GM20431 (cell line): Measurements from ENCODE around the gene CLASRP.

ENCODE experiments used
- in situ Hi-C: fragments of 300-500 bp; cut with MseI, MboI; formaldehyde crosslinking; loops from one replicate; pipeline ENCODE4 v1.15.0; 2020; ENCODE audit warnings: low sequenced_read_pairs; ENCODE audit not compliant: unreplicated experiment

The CLASRP gene

GRCh38 chr19:45079063-45079910, 40.4 kb downstream of the CLASRP start, which contains the start of gene GEMIN7:
TSS of gene GEMIN7 (plus strand) at chr19:45079260. CDS start at chr19:45090115, 10,855 bp downstream.
- in situ Hi-C loops: no loop called here

- in situ Hi-C loops: no loop called here
Measured at GRCh38 chr19:45079911-45080370, 41.1 kb downstream of the CLASRP start.

- in situ Hi-C loops: no loop called here
Measured at GRCh38 chr19:45082170-45082569, 43.3 kb downstream of the CLASRP start.

- in situ Hi-C loops: no loop called here
Measured at GRCh38 chr19:45086480-45086879, 47.6 kb downstream of the CLASRP start.

- in situ Hi-C loops: no loop called here
Measured at GRCh38 chr19:45087531-45087930, 48.7 kb downstream of the CLASRP start.

GRCh38 chr19:45090034-45090433, 51.2 kb downstream of the CLASRP start:
- in situ Hi-C loops: no loop called here

- in situ Hi-C loops: no loop called here
Measured at GRCh38 chr19:45090606-45091005, 51.8 kb downstream of the CLASRP start.

DNA sequence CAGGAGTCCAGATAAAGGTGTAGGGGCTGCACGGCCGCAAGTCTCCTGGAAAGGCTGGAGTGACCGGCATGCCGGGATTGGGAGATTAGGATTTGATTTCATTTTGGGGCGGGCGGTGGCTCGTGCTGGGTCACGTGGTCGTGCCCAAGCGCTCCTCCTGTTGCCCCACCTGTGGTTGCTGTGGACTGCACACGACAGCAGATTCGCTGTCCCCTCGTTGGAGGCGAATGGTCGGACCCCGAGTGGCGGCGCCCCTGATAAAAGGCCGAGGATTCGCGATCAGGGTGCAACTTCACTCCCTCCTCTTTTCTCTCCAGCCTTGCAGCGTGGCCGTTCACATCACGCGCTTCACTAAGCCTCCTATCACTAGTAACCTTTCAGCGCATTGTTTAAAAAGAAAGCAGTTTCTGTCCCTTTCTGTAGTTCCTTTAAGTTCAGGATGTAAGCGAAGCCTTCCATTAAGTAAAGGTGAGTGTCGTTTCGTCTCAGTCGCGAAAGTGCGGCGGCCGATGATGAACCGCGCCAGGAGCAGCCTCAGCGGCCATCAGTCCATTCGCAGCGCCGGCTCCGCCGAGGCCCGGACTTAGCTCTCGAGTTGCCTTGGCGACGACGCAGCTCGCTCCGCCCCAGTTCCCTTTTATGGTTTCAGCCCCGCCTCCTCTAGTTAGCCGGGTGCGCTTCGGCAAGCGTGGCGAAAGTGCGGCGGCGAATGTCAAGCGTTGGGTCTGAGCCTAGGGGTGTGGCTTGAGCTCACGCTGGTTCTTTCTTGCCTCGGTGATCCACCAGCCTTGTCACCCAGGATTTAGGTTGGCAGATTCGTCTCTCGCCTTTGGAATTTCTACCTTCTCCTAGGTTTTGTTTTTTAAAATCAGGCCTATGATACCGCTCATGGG, 52.4 kb downstream of the CLASRP start:
- in situ Hi-C loops: no loop called here

DNA sequence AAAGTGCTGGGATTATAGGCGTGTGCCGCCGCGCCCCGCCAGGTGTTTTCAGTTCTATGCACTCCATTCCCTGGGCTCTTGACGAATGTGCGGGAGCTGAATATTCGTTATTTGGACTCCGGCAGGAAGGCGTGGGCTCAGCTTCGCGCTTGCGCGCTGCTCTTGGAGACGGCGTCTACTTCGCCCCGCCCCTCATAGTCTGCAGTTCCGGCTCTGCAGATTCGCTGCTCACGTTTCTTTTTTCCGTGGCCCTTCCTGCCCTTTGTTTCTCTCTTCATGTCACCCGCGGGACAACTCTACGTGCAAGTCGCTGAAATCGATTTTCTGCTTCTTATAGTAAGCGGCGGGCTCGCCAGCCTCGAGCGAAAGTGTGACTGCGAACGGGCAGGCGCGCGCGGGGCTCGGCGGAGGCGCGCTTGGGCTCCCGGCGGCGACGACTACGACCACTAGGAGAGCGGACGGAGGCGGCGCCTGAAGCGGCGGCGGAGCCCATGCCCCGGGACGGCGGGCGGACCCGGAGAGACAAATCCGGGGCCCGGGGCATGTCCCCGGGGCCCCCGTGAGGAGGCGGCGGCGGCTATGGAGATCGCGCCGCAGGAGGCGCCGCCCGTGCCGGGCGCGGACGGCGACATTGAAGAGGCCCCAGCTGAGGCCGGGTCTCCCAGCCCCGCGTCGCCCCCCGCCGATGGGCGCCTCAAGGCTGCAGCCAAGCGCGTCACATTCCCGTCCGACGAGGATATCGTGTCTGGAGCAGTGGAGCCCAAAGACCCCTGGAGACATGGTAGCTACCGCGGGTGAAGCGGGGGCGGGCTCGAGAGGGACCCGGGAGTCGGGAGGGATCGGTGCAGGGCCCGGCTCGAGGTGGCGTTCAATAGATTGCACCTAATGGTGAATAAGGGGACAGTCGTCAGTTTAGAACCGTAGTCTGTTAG, 54.2 kb downstream of the CLASRP start, which contains the start of gene PPP1R37:
PPP1R37 (plus strand) TSS at position 433 of the 932 bp plus-strand sequence; CDS start at position 580, 147 bp downstream.
- in situ Hi-C loops: no loop called here

DNA sequence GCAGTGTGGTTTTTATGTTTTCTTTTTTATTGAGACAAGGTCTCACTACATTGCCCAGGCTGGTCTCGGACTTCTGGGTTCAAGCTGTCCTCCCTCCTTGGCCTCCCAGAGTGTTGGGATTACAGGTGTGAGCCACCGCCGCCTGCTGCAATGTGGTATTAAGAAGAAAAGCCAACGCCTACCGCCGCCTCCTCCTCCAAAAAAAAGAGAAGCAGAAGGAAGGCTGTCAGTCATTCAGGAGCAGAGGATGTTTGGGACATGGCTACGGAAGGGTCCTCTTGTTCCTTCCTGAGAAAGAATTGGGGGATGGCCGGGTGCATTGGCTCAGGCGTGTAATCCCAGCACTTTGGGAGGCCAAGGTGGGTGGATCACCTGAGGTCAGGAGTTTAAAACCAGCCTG, 55.3 kb downstream of the CLASRP start:
- in situ Hi-C loops: no loop called here

DNA sequence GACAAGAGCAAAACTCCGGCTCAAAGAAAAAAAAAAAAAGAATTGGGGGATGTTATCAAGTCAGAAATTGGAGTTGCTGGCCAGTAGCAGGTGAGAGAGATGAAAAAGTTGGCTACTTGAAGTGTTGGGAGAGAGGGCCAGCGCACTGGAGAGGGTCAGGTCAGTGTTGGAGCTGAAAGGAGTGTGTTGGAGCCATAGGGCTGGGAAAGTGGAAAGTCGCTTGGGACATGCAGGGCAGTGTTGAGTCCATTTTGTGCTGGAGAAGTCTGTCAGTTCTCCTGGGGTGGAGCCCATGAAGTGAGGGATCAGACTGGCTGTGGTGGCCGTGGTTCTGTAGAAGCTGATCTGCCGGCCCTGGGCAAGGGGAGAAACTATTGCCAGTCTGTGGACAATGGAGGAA, 55.9 kb downstream of the CLASRP start:
- in situ Hi-C loops: no loop called here

GRCh38 chr19:45095496-45096413, 56.9 kb downstream of the CLASRP start:
- in situ Hi-C loops: no loop called here

- in situ Hi-C loops: no loop called here
Measured at GRCh38 chr19:45096700-45097099, 57.9 kb downstream of the CLASRP start.

DNA sequence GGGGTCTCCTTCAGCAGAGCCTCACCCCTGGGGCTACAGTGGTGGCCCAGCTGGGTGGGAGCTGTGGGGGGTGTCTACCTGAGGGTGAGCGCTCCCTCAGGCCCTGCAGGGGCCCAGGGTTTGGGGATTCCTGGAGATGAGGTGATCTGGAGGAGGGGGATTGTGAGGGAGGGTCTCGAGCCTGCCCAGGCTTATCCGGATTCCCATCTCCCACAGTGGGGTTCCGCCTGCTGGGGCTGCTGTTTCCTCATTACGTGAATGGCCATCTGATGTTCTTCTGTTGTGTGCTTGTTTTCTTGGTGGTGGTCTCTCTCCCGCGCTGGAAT, 58.6 kb downstream of the CLASRP start:
- in situ Hi-C loops: no loop called here

DNA sequence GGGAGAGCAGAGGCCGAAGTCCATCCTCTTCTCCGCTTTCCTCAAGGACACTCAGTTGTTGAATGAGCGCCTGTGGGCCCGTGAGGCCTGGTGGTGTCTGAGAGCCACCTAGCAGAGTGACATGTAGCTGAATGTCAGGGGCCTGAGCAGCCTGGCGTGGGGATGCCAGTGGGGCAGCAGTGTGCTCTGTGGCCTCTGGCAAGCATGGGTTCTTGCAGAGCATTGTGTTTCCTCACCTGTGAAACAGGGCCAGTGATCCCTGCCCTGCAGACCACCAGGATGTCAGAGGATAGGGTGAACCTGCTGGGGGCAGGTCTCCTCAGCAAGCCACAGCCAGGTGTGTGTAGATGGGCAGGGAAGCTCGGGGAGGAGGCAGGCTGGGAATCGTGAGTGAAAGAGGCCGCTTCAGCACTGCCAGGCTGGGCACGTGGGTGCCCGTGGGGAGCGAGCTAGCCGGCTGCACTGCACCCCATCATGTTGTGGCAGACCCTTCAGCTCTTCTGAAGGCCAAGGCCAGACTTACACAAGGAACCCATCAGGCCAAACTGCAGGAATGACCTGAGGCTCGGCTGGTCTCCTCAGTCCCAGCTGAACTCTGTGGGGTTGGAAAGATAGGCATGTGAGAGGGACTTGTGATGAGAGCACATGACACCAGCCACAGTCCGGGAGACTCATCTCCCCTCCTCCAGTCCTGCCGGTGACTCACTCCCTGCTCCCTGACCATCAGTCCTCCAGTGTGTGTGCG, 59.1 kb downstream of the CLASRP start:
- in situ Hi-C loops: no loop called here

GRCh38 chr19:45098521-45099466, 59.9 kb downstream of the CLASRP start:
- in situ Hi-C loops: no loop called here
